HG03135 (cell line): ENCODE measurements around the gene TCF3.

Experiments used
- ATAC-seq: cut with Tn5 transposase; IDR thresholded peaks from one replicate; pipeline ENCODE4 v1.9.1; 2021; ENCODE audit warnings: mild to moderate bottlenecking, moderate library complexity; ENCODE audit not compliant: unreplicated experiment

Gene TCF3

DNA sequence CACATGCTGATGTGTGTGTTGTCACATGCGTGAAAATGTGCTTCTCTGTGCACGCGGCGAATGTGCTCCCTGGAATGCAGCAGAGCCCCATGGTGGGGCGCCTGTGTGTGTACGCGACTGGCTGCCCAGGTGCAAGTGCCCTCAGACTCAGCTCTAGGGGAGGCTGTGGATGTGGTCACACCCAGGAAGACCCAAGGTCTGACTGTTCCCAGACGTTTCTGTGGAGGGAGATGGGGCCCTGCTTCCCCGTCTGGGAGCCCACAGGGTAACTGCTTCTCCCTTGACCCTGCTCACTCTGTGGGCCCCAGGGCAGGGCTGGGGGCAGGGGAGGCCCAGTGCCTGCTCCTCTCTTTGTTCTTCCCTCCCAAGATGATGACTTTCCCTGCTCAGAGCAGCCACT lies 39.3 kb downstream of the TCF3 start:
- ATAC-seq, result no peak

DNA sequence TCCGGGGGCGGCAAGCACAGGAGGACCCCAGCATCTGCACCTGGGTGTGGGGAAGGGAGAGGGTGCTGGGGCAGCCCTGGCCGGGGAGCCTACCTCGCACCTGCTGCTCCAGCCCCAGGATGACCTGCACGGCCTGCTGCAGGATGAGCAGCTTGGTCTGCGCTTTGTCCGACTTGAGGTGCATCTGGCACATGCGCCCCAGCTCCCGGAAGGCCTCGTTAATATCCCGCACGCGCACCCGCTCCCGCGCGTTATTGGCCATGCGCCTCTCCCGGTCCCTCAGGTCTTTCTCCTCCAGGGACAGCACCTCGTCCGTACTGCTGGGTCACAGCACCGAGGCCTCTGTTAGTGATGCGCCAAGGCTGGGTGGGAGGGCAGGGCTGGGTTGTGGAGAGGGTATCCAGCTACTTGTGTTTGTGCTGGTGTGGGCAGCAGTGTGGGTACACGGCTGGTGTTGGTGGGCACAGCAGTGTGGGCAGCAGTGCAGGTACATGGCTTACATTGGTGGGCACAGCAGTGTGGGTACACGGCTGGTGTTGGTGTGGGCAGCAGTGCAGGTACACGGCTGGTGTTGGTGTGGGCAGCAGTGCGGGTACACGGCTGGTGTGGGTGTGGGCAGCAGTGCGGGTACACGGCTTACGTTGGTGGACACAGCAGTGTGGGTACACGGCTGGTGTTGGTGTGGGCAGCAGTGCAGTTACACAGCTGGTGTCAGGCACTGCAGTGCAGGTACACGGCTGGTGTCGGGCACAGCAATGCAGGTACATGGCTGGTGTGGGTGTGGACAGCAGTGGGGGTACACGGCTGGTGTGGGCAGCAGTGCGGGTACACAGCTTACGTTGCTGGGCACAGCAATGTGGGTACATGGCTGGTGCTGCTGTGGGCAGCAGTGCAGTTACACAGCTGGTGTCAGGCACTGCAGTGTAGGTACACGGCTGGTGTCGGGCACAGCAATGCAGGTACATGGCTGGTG lies 40.0 kb downstream of the TCF3 start:
- ATAC-seq, result no peak

DNA sequence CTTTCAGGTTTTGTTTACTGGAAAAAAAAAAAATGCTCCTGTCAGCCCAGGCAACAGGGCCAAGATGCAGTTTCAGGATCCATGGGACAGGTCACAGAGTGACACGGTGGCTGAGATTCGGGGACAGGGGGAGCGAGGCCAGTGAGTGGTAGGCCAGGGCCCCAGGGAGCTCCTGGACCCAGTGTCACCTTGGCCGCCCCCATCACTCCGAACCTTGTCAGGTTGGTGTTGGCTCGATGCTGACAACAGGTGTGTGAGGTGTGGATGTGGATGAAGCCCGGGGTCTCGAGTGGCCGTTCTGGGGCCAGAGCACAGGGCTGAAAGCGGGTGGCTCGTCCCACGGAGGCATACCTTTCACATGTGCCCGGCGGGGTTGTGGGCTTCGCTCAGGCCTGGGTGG lies 41.1 kb downstream of the TCF3 start:
- no peak for ATAC-seq

DNA sequence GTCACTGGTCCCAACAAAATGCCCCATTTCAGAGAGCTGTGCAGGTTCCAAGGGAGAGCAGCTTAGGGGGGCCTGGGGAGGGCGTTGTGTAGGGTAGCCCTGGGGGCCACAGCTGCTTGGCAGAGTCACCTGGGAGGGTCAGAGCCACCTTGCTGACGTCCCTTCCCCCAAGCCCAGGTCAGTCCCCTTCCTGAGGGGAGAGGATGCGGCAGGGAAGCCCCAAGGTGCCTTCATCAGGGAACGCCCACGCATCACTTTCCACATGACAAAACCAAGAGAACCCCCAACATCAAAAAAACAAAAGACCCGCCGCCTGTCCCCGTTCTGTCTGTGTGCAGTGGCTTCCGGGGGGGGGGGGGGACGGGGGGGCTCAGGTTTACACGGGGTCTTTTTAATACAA lies 41.8 kb downstream of the TCF3 start:
- ATAC-seq, result no peak

DNA sequence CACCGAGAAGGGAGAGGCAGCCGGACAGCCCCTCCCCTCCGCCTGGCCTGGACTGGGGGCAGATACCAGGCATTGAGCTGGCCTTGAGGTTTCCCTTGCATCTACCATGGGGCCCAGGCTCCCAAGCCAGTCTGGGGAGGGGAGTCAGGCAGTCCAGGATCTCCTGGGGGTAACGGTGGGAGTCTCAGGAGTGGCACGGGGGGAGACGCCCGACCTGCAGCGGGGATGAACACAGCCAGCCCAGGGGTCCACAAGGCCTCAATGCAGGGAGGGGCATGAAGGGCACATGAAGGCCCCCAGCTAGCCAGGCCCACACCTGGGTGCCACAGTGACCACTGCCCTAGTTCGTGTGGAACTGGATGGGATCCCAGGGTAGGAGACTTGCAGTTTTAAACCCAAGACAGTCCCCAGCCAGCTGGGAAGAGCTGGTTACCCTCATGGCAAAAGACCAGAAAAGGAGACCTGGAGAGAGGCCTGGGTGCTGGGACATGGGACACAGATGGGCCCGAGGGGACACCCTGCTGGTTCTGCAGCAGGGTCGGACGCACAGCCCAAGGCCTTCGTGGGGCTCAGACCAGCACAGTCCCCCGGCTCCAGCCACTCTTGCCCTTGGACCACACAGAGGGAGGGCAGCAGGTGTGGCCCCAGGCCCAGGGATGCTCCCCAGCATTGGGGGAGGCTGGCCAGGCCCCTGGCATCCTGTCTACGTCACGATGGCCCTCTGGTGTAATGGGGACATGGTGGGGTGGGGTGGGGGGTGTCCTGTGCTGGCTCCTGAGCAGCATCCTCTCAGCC lies 42.5 kb downstream of the TCF3 start:
- no peak for ATAC-seq

DNA sequence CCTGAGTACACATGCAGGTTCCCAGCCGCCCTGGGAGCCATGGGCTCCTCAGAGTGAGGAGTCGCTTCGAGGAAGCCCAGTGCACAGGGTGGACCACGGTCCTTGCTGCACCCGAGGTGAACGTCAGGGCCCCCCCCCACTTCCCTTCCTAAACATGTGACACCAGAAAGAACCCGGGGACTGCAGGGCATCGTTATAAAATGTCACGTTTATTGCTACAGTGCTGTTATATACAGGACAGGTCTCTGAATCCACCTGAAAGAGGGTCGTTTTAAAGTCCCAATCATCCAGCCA lies 43.4 kb downstream of the TCF3 start:
- ATAC-seq, result no peak

DNA sequence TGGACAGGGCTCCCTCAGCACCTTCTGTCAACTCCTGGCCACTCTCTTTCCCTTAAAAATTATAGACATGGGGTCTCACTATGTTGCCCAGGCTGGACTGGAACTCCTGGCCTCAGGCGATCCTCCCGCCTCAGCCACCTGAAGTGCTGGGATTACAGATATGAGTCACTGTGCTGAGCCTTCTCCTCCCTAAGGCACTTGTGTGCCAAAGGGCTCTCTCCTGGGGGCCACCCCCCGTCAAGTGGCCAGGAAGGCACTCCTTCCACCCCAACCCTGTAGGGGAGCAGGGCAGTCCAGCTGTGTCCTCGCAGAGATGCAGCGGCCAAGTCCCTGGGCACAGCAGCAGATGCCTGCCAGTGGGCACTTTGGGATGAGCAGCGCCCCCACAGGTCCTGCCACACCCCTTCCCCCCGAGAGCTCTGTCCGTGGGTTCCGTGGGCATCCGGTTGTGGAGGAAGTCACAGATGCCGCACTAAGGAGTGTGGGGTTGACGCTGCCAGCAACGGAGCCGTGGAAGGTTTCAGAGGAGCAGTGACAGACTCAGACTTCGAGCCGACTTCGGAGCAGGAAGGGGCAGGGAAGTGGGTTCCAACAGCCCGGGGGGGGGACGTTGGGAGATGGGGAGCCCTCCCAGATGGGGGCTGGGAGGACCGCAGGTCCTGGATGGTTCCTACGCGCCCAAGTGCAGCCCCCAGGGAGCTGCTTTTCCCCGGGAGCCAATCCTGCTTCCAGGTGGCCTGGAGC lies 43.9 kb downstream of the TCF3 start:
- ATAC-seq, result no peak

DNA sequence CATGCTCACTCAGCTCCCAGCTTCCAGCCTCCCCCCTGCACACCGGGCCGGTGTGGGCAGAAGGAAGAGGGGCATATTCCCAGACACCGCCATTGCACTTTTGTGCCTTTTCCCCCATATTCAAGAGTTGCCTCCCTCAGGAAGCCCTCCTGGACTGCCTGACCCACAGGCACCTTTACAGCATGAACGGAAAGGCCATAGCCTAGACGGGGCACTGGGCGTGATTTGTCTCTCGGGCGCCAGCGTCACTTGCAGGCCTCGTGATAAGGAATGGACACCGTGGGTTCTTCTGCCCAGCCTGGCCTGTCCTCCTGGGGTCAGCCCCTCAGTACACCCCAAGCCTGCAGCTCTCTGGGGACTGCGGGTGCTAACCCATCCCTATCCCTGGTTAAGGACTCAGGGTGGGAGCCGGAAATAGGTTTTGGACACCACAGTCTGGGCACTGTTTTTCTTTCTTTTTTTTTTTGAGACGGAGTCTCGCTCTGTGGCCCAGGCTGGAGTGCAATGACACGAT lies 46.2 kb downstream of the TCF3 start:
- no peak for ATAC-seq

DNA sequence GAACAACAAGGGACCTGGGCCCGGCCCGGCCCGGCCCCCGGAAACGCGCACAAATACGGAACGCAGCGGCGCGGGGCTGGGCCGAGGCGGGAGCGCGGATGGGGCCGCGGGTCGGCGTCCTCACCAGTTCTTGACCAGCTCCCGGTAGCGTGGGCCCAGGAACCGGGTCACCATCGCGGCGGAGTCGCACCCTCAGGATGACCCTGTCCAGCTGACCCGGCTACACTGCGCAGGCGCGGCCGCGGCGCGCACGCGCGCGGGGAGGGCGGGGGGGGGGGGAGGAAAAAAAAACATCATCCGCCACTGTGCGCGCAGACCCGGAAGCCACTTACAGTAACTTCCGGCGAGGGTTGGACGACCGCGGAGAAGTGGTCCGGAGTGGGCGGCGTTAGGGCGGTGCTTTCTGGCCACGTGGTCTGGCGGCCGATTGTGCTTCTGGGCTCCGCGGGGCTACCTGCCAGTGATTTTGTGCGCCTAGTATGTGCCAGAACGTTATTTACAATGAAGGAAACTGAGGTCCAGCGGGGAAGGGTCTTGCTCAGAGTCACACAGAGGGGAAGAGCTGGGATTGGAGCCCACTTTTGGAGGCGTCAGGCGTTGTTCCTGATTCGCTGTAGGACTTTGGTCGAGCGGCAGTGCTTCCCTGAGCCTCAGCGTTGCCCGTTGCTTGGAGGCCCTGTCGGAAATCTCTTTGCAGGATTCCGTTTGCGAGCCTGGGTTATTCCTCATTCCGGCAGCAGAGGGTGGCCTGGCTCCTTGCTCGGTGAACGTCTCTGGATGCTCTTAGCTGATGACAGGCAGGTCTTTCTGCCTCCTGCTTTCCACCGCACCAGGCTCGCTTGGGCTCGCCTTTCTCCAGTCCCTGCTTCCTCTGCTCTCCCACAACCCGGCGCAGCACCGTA lies 46.9 kb downstream of the TCF3 start, which contains the start of gene UQCR11:
Gene UQCR11, minus strand, starts transcription at position 227 of the 902 bp plus-strand sequence. Its CDS starts 53 bp downstream, at position 174.
- peak; percentile 83 for ATAC-seq

DNA sequence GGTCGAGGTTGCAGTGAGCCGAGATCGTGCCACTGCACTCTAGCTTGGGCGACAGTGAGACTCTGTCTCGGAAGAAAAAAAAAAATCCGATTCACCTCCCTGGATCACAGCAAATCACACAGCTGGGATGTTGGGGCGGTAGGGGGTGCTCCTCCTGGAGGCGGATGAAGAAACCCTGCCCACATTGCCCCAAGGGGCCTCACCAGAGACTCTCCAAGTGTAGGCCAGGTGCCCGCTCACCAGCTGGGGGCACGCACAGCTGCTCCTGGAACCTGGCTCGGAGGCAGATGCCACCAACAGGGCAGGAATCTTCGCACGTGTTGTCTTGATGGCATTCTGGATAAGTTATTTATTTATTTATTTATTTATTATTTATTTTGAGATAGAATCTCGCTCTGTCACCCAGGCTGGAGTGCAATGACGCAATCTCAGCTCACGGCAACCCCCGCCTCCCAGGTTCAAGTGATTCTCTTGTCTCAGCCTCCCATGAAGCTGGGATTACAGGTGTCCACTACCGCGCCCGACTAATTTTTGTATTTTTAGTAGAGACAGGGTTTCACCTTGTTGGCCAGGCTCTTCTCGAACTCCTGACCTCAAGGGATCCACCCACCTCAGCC lies 50.2 kb downstream of the TCF3 start:
- ATAC-seq, result no peak

DNA sequence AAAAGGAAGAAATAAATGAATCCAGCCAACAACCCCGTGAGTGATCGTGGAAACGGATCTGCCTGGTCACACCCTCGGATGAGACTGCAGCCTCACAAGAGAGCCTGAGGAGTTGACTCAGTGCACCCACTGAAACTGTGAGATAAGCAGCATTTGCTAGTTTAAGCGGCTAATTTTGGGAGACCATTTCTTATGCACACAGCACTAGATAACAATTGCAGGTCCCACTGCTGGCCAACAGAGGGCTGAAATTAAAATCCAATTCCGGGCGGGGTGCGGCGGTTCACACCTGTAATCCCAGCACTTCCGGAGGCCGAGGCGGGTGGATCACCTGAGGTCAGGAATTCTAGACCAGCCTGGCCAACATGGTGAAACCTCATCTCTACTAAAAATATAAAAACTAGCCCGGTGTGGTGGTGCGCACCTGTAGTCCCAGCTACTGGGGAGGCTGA lies 50.8 kb downstream of the TCF3 start:
- ATAC-seq, result no peak

DNA sequence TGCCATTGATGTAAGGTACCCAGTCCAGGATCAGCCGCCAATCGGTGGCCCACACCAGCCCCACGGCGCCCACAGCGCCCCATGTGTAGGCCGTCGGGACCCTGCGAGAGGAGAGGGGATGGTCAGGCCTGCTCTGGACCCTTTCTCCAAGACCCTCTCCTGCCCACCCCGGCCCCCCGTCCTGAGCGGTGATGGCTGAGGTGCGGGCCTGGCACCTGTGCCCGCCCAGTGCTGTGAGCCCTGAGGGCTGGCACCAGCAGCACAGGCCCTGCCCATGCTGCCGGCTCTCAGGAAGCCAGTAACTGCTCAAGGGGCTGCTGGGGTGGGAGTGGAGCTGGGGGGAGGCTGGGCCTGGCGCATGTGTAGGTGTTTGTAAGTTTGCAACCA lies 53.0 kb downstream of the TCF3 start:
- no peak for ATAC-seq

DNA sequence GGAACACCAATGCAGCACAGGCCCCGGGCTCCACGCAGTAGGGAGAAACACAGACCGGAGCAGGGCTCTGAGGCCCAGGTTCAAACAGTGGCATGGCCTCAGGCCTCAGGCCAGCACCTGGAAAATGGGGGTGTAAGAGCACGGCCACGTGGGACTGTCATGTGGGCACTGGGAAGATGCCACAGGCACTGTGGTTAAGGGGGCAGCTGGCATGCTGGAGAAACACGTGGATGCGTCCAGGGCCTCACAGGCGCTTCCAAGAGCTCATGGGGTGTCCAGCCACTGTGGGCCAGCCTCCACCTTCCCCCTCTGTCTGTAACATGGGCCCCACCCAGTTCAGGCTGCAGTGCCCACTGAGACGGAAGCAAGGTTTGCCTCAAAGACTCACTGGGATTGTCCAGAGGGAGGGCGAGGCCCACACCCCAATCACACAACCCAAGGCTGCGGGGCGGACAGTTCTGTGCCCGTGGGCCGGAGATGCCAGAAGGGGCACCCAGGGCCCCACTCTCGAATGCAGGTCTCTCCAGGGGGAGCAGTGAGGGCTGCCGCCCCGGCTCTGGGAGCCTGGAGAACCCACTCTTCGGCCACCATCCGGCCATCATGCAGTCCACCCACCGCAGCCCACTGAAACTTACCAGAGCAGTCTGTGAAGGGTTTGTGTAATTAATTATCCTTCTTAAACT lies 53.5 kb downstream of the TCF3 start:
- ATAC-seq, result no peak

DNA sequence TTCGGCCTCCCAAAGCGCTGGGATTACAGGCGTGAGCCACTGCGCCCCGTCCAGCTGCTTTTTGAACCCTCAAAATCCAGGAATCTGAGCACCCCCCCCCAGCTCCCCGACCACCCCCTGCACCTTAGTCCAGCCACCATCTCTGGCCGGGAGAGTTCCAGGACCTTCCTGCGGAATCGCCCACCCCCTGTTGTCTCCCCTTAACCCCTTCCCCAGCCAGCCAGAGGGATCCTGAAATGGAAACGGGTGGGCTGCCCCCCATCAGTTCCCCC lies 59.0 kb downstream of the TCF3 start:
- ATAC-seq, result no peak

DNA sequence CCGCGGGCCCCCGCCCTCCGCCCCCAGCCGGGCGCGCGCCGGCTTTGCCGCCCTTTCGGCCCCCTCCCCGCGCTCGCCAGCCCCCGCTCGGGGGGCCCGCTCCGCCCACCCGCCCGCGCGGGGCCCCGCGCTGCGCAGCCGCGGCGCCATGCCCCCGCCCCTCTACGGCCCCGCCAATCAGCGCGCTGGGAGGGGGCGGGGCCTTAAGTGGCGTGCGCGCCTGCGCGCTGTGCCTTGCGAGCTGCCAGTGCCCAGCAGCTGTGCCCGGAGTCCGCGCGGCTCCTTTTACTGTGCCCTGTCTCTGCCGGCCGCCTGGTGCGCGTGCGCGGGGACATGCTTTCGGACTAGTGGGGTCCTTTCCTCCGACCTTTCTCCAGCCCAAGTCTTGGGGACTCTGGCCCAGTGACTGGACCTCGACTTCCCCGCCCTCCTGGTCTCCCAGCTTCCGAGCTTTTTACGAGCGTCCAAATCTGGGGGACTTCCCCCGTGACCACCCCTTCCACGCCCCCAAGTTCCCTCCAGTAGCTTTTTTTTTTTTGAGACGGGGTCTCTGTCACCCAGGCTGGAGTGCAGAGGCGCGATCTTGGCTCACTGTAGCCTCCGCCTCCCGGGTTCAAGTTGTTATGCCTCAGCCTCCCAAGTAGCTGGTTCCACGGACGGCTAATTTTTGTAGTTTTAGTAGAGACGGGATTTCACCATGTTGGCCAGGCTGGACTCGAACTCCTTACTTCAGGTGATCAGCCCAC lies 59.5 kb downstream of the TCF3 start, which contains the start of gene MBD3:
Gene MBD3, minus strand, starts transcription at position 111 of the 746 bp plus-strand sequence. CDS start 234 bp downstream, outside the sequence.
- ATAC-seq, result peak; percentile 62

DNA sequence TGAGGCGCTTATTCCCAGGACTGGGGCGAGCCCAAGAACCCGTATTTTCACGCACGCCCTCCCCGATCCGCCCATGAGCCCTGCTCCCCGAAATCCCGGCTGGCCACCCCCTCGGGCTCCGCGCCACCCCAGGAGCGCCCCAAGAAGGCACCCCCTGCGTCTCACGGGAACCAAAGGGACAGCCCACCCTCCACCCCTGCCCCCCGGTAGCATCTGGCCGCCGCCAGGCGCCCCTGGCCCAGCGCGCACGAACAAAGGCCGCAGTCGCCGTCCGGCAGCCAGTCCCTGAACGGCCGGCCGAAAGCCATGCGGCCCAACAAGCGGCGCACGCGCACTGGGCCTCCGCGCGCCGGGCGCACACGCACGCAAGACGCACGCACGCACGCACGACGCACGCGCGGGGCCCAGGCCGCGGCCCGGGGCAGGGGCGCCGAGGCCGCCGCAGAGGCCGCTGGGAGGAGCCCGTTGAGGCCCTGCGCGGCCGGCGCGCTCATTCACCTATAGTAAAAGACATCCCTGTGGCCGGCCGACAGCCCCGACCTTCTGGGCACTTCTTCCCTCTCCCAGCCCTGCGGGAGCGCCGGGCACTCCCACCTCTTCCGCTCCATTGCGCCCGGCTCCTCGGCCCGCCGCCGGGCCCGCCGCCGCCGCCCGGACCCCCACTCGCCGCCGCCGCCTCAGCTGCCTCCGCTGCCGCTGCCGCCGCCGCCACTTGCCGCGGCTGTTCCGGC lies 60.2 kb downstream of the TCF3 start:
- peak; percentile 69 for ATAC-seq

DNA sequence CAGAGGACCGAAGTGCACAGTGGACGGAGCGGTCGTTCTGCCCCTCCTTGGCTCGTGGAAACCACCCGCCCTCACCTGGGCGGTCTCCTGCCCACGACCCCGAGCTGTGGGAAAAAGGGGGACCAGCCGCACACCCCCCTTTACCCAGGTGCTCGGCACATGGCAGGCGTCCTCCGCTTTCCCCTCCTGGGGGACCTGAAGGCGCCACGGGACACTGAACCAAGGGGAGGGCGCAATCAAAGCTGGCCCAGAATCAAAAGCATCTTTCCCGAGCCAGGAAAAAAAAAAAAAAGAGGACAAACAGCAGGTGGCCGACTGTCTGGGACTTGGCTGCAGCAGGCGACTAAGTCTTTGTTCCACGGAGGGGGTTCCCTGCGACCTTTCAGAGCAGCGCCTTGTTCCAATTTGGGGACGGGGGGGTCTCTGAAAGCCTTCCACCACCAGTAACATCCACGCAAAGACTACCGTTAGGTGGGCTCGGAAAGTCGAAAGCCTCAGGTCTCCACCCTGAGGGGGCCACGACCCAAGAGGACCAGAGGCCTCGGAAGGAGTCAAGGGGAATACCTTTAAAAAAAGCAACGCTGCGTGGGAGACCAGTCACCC lies 60.9 kb downstream of the TCF3 start:
- no peak for ATAC-seq
